SH-SY5Y (cell line): ENCODE results near the gene SIGLEC15.

ENCODE experiments used
- GATA2 ChIP-seq: IDR thresholded peaks from 2 replicates; pipeline ENCODE4 v1.6.1; 2011; ENCODE audit warnings: mild to moderate bottlenecking, low read depth, low read length
- GATA3 ChIP-seq: IDR thresholded peaks from 2 replicates; pipeline ENCODE4 v1.6.1; 2011; ENCODE audit warnings: low read depth, mild to moderate bottlenecking, low read length, moderate library complexity

DNA sequence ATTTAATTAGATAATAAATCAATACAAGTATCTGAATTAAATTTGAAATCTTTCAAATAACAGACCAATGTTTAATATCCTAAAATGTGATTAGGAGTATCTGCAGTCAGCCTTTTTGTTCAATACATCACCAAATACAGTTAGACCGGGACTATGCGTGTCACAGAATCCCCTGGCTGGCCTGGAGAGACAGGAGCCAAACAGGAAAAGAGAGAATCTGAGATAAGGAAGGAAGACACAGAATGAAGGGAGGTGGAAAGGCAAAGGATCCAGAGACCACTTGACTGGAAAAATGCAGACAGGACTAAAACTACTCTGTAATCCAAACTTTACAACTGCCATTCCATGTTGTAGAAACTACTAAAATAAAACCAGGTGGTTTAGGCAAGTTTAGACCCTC, 66.3 kb downstream of the SIGLEC15 start:
- TF ChIP-seq GATA2 (no peak), GATA3 (no peak)
